Measurements from ENCODE around the gene SHLD1. TPM values are rescaled to one million over a fixed set of nuclear protein-coding genes. Genes with fewer than 3 reads are reported as not detected.
"Not testable (repeated sequence)": the region's sequence is repeated elsewhere in the genome, so short reads cannot be mapped to it uniquely, and the experiment has no call there.

The SHLD1 gene
- total and polyA plus RNA-seq, 12 donors: 3.2 to 8.5 (median 4.8) TPM

DNA sequence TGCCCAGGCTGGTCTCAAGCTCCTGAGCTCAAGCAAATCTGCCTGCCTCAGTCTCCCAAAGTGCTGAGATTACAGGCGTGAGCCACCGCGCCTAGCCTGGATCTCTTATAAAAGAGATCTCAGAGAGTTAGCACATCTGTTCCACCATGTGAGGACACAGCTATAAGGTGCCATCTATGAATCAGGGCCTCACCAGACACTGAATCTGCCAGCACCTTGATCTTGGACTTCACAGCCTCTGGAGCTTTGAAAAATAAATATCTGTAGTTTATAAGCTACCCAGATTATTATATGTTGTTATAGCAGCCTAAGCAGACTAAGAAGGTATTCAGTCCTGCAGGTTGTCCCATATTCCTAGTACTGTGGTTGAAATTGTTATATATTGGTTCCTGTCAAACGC, 33.2 kb upstream of the SHLD1 start:
- WGBS, 2 donors: 97 to 98% methylated on average over 4 of the region's 4 CpGs
- DNase-seq (no peak), ATAC-seq (no peak)
- H3K27ac ChIP-seq: no peak overlapping the region
- intact Hi-C loops (cut with DNase I): no loop called here
- H3K9me3 ChIP-seq: peaks cover 0 to 15% (median 0%) of the 10 kb centered on the region in 11 donors
- no peaks in the 10 kb centered on the region for H3K27me3 ChIP-seq
- peaks cover 0 to 33% (median 18%) of the 10 kb centered on the region in 9 donors for H3K4me1 ChIP-seq
- TF ChIP-seq, protein P1, sequence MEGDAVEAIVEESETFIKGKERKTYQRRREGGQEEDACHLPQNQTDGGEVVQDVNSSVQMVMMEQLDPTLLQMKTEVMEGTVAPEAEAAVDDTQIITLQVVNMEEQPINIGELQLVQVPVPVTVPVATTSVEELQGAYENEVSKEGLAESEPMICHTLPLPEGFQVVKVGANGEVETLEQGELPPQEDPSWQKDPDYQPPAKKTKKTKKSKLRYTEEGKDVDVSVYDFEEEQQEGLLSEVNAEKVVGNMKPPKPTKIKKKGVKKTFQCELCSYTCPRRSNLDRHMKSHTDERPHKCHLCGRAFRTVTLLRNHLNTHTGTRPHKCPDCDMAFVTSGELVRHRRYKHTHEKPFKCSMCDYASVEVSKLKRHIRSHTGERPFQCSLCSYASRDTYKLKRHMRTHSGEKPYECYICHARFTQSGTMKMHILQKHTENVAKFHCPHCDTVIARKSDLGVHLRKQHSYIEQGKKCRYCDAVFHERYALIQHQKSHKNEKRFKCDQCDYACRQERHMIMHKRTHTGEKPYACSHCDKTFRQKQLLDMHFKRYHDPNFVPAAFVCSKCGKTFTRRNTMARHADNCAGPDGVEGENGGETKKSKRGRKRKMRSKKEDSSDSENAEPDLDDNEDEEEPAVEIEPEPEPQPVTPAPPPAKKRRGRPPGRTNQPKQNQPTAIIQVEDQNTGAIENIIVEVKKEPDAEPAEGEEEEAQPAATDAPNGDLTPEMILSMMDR (IDR thresholded peaks at IDR 0.05): no peak
- no peak overlapping the region for H3K4me3 ChIP-seq
- no peaks in the 10 kb centered on the region for H3K36me3 ChIP-seq

DNA sequence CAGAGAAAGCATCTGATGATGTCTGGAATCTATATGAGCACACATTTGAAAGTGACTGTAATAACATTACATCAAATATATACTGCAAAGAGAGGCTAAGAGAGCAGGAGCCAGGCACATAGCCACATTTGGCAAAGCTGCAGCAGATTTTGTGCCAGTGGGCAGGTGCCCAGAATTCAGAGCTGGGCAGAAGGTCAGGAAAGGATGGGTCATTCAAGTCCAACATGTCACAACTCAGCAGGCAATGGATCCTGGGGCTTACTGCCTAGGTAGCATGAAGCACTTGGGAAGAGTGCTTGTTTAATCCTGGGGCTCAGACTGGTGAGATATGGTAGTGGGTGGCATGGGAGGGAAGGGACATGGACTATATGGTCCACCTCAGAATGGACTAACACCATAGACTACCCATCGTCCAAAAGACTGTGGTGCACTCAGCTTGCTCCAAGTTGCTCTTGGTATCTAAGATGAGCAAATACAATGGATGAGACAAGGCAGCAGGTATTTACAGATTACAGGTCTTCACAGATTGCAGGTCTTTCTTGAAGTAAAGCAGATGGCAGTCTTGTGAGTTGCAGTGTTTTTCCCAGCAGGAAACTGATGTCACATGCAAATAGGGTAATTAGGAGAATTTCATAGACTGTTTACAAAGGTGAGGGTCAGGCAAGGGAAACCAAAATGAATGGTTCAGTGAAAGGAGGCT, 31.2 kb upstream of the SHLD1 start:
- 69 to 73% methylated on average over 1 of the region's 1 CpG for WGBS, 2 donors
- H3K27ac ChIP-seq: no peak overlapping the region
- TF ChIP-seq, protein P1 (IDR thresholded peaks at IDR 0.05): no peak
- no peaks in the 10 kb centered on the region for H3K27me3 ChIP-seq
- intact Hi-C loops (cut with DNase I): no loop called here
- DNase-seq (peak; percentile 44 to 61), ATAC-seq (peak; percentile 59 to 93 (median 82))
- no peaks in the 10 kb centered on the region for H3K36me3 ChIP-seq
- H3K4me3 ChIP-seq: no peak overlapping the region
- peaks cover 0 to 15% (median 0%) of the 10 kb centered on the region in 11 donors for H3K9me3 ChIP-seq
- H3K4me1 ChIP-seq: peaks cover 0 to 31% (median 15%) of the 10 kb centered on the region in 9 donors

DNA sequence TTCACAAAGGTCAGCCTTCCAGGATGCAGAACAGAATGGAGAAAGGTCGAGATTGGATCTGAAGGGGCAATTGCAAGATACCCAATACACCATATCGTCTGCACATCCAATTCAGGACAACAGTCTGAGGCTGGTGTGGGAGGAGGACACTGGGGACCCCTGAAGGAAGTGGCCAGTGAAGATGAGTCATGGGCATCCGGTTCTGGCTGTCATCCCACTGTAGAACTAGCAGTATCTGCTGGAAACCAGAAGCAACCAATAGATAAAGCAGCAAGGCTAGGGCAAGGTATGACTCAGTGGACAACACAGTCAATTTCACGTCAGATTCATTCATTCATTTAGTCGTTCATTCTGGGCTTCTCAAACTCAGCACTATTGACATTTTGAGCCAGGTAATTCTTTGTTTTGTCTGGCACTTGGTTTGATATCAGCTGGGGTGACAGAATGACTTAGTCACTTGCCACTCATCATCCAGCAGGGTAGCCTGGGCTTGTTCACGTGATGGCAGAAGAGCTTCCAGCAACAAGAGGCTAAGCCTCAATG, 30.3 kb upstream of the SHLD1 start:
- no peaks in the 10 kb centered on the region for H3K27me3 ChIP-seq
- WGBS, 2 donors: 49 to 50% methylated on average over 6 of the region's 6 CpGs
- ATAC-seq (peak in 1 of 8 donors; percentile 15), DNase-seq (no peak)
- no peak overlapping the region for H3K27ac ChIP-seq
- H3K36me3 ChIP-seq: no peaks in the 10 kb centered on the region
- TF ChIP-seq, protein P1 (IDR thresholded peaks at IDR 0.05): no peak
- H3K9me3 ChIP-seq: peaks cover 0 to 15% (median 0%) of the 10 kb centered on the region in 11 donors
- H3K4me1 ChIP-seq: peaks cover 0 to 25% (median 15%) of the 10 kb centered on the region in 9 donors
- intact Hi-C loops (cut with DNase I): no loop called here
- no peak overlapping the region for H3K4me3 ChIP-seq

DNA sequence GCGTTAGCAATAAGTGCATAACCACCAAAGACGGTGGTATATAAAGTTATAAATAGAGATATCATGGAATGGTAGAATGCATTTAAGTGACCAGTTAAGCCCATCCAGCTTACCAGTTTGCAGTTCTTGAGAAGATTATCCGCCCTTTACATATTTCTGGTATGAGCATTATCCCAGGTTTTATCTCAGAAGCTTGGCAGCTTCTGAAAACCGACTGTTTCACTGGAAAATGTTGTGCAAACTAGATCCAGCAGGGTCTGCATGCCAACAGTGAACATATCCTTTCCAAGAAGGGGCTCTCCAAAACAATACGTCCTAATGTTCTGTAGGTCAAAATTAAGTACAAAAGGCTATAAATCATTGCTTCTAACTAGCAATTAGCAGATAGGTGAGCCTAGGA, 29.5 kb upstream of the SHLD1 start:
- no peak for DNase-seq
- intact Hi-C loops (cut with DNase I): no loop called here
- TF ChIP-seq, protein P1 (IDR thresholded peaks at IDR 0.05): no peak
- Histone ChIP-seq H3K4me3 (no peak overlapping the region), H3K27me3 (no peaks in the 10 kb centered on the region), H3K36me3 (no peaks in the 10 kb centered on the region), H3K9me3 (peaks cover 0 to 8% (median 0%) of the 10 kb centered on the region in 11 donors), H3K27ac (no peak overlapping the region), H3K4me1 (peaks cover 0 to 22% (median 18%) of the 10 kb centered on the region in 9 donors)
- ATAC-seq: no peak
- 67% methylated on average over 5 of the region's 5 CpGs for WGBS, 2 donors

DNA sequence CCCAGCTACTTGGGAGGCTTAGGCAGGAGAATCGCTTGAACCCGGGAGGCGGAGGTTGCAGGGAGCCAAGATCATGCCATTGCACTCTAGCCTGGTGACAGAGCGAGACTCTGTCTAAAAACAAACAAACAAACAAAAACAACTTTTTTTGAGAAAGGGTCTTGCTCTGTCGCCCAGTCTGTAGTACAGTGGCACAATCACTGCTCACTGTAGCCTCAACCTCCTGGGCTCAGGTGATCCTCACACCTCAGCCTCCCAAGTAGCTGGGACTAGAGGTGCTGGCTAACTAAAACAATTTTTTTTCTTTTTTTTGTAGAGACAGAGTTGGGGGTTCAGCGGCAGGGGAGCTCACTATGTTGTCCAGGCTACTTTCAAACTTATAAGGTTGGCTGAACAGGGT, 28.8 kb upstream of the SHLD1 start:
- H3K36me3 ChIP-seq; H3K27ac ChIP-seq; H3K27me3 ChIP-seq; DNase-seq; H3K4me3 ChIP-seq; H3K9me3 ChIP-seq; ATAC-seq; intact Hi-C loops (cut with DNase I): not testable (repeated sequence)
- WGBS, 2 donors: 96% methylated on average over 6 of the region's 6 CpGs
- H3K4me1 ChIP-seq: peaks cover 0 to 22% (median 18%) of the 10 kb centered on the region in 9 donors
